ENCODE results near the gene SPTSSB.

Gene SPTSSB

GRCh38 chr3:161390200-161390599, 18.9 kb upstream of the SPTSSB start:
- no peak for DNase-seq

GRCh38 chr3:161389445-161390035, 18.2 kb upstream of the SPTSSB start:
- DNase-seq, result no peak

DNA sequence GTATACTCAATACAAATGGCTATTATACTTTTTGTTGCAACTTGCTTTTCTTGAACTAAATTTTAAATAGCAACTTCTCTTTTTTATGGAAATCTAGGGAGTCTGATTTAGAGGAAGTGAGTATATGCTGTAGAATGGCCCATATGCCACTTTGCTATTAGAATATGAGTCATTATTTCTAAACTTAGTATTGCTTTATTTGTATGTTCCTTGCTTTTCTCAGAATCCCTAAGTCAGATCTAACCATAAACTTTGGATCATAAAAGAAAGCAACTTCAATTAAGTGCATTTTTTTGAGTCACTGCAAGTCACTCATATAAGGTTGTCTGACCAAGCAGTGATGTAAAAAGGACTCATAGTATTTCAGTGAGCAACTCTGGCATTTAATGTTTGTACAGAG, 17.5 kb upstream of the SPTSSB start:
- DNase-seq, result no peak

- no peak for DNase-seq
These were observed 15.9 kb upstream of the SPTSSB start for GRCh38 chr3:161386991-161387770.

DNA sequence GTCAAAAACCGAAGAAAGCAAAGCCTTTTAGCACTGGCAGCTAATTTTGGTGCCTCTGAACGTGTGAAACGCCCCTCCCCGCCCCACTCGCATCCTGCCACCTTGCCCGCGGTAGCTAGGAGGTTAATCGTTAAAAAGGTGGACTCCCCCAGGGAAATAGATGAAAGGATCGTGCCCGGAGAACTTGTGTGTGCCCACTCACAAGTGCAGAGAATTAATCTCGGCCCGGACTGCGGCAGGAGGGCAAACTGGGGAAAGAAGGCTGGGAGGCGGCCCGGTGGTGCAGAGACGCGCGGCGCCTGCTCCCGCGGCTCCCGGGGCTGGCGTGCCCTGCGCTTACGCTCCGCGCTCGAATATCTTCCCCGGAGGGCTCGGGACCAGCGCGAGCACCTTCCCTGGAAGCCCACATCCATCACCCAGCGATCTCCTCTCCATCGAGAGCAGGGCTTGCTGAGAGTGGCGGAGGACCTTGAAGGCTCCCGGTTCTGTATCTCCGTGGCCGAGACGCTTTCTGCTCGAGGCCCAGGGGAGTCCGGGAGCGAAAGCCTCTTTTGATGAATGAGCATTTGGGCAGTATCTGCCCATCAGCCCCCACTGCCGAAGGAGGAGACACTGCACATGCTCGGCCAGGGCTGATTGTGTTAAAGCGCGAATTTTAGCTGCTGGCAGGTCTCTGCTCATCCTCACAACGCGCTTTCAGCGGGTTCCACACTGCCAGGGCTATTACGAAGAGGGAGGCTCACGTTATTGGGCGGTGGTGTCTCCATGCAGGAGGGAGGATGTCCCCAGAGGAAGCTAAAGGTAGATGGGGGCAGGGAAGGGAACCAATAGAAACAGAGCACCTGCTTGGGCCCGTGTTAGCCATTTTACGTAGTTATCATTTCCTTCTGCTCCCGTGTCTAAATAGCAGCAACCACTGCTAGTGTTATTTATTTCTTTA, 1.3 kb upstream of the SPTSSB start:
- no peak for DNase-seq

GRCh38 chr3:161369531-161369930, 1.8 kb downstream of the SPTSSB start:
- no peak for DNase-seq

GRCh38 chr3:161366094-161366493, 5.2 kb downstream of the SPTSSB start:
- no peak for DNase-seq

DNA sequence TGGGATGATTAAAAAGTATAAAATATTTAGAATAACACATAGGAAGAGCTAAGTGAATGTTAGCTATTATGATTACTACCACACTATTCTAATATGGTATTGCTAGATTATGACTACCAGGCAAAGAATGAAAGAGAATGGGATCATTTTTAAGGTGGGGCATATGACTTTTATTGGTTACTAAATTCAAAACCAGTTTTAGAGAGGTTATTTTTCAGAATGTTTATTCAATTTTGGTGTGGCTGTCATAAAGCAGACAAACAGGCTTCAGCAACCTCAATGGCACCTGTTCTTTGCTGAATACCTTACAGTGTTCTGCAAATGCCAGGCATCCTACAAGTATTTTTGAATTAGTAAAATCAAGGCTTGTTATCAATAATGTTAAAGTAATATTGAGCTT, 12.8 kb downstream of the SPTSSB start:
- DNase-seq, result no peak

- no peak for DNase-seq
These were observed 15.0 kb downstream of the SPTSSB start for GRCh38 chr3:161356287-161356686.

- DNase-seq, result no peak
These were observed 15.8 kb downstream of the SPTSSB start for GRCh38 chr3:161355508-161355907.

DNA sequence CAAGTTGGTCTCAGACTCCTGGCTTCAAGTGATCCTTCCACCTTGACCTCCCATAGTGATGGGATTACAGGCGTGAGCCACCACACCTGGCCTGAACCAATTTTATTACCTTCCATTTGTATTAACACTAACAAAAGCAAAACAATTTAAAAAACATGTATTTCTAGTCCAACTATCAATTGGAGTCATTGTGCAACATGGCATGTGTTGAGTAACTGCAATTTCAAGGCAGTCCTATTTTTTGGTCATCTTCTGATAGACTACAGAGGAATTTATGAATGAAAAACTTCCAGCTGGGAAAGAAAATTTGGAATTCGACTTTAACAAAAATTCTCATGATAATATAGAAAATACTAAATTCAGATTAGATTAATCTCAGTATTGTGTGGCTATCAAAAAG, 16.8 kb downstream of the SPTSSB start:
- DNase-seq, result no peak

GRCh38 chr3:161351330-161351729, 20.0 kb downstream of the SPTSSB start:
- no peak for DNase-seq

- DNase-seq, result no peak
These were observed 20.4 kb downstream of the SPTSSB start for GRCh38 chr3:161350916-161351315.

- no peak for DNase-seq
These were observed 21.6 kb downstream of the SPTSSB start for GRCh38 chr3:161349529-161350312.

GRCh38 chr3:161348796-161349400, 22.4 kb downstream of the SPTSSB start:
- no peak for DNase-seq

DNA sequence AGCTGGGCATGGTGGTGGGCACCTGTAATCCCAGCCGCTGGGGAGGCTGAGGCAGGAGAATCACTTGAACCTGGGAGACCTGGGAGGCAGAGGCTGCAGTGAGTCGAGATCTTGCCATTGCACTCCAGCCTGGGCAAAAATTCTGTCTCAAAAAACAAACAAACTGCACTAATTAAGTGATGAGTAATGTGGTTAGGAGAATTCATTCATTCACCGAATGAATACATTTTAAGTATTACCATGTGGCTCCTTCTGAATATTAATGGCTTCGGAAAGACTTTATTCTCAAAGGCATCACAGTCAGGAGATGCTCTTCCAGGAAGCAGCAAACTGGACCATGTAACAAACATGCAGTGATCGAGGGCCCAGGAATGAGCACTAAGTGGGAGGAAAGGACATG, 23.6 kb downstream of the SPTSSB start:
- no peak for DNase-seq

DNA sequence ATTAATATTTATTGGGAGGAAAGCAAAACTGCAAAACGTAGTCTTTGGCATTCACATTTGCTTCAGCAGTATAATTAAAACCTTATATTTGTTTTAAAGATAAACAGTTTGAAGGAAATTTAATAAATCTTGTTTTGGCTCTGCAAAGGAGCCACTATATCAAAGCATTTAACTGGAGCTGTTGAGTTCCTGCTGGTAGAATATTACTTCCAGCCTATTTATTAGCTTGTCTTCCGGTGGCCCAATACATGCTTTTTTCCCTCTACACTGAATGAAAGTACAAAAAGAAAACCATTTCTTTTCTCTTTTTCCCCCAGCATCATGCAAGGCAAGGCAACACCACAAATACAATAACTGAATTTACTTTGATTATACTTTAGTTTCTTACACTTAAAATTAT, 26.3 kb downstream of the SPTSSB start:
- DNase-seq, result no peak

DNA sequence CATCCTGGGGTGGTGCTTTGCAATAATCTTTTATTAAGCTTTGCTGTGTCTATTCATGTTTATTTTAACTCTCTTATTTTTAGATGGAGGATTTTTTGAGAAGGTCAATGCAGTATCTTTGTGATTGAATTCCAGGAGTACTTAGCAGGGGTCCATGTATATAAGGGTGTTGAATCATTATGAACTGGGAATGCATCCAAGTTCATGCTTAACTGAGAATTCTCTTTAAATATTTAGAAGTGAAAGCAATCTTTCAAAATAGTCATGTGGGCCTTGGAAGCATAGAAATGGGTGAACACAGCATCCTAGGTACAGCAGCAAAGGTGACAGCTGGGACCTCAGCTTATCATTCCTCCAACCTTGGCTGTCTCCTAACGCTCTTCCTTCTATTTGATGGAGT, 27.3 kb downstream of the SPTSSB start:
- no peak for DNase-seq

DNA sequence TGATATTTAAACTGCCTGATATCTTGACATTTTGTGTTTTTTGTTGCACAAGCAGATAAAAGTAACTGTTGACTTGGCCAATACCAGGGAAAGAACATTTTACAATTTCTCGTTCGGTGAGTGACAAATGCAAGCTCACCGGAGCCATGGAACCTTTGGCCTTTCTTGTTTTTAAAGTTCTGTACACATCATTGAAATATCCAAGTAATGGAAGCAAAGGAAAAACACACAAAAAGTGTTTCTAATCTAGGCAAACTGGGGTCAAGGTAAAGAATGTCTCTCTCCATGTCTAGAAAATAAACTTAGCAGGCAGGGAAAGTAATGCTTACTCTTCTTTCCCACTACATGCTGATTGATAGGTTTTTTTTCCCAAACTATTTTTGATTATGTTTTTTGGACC, 27.8 kb downstream of the SPTSSB start:
- DNase-seq, result no peak

- no peak for DNase-seq
These were observed 28.7 kb downstream of the SPTSSB start for GRCh38 chr3:161342629-161343028.

GRCh38 chr3:161339517-161340500, 31.5 kb downstream of the SPTSSB start:
- no peak for DNase-seq

All from T-helper 9 cell (primary cell).